Activated CD4-positive, CD25-positive, alpha-beta regulatory T cell treated with anti-CD3 and anti-CD28 coated beads, Interleukin-2, amount 50 U/mL, for 72 hours (primary cell): ENCODE data around the gene SOX18.
A peak's percentile ranks its signal among the peaks of the same experiment; 100 is the strongest.

Experiments used
- DNase-seq: peaks from one replicate; pipeline ENCODE4 v3.0.0; 2021

SOX18 gene

DNA sequence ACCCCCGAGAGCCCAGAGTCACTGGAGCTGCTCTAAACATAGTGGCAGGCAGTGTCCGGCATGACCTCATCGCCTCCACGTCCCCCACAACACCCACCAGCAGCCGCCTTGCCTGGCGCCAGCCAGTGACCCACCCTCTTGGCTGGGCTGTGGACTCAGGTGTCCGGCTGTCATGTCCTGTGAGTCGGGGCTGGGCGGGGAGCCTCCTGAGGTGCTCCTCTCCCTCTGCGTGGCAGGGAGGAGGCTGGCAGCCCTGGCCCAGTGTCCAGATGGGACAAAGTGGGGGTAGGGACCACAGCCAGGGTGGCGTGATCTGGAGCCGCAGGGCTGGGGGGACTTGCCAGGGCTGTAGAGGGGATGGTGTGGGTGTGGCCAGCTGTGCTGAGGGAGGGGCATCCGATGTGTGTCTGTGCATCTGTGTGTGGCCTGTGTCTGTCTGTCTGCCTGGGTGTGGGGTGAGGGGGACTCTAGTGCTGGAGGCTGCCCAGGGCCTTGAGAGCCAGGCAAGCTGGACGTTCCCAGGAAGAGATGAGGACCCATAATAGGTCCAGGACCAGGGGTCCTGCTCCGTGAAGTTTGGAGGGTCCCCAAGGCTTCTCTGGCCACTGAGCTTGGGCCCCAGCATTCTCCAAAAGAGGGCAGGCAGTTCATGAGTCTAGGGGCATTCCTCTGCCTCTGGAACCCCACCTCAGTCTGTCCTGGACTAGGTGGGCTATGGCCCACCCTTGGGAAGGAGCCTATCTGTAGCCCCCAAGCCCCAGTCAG lies 2.3 kb upstream of the SOX18 start:
- DNase-seq: no peak

DNA sequence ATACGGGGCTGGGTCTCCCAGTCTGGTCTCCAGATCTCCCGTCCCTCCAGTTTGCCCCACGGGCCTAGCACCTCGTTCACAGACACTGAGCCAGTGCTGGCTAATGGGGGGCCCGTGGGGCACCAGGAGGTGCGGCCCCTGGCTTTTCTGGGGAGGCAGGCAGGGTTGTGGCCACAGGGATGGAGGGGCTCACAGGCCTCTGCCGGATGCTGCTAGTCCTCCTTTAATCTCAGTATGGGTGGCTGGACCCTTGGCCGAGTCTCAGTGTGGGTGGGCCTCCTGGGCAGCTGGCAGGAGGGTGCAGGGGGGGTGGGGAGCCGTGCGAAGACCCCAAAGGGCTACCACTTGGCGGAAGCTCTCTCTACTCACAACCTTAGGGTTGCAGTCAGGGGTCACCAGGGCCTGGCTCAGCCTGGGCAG lies 1.6 kb upstream of the SOX18 start:
- no peak for DNase-seq

DNA sequence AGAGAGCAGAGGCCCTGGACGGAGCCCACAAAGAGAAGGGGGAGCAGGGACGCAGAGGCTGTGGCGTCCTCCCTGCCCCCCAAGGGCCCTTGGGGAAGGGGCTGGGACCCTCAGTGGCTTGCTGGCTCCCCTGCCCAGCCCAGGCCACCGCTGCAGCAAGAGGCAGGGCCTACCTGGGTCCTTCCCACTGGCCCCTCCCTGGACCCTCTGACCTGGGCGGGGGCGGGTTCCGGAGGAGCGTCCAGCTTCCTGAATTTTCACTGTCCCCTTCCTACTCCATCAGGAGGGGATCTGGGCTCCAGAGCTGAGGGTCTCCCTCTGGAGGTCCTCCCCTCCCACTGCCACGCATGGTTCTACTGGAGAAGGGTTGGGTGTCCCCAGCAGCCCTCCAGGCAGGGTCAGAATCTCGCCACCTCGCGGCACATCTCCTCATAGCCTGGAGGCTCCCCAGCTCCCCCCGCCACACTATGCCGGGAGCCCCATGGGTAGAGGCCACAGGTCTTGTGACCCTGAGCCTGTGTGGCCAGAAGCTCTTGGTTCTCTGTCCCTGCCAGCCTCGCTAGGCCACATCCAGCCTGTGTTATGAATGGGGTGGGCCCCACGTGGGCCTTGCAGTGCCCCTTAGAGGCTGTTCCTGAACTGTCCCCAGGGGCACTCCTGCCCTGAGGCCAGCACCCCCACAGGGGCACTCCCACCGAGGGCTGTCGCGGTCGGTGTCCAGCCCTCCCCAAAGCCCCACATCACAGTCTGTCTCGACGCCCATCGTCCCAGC lies 1.0 kb upstream of the SOX18 start:
- no peak for DNase-seq

DNA sequence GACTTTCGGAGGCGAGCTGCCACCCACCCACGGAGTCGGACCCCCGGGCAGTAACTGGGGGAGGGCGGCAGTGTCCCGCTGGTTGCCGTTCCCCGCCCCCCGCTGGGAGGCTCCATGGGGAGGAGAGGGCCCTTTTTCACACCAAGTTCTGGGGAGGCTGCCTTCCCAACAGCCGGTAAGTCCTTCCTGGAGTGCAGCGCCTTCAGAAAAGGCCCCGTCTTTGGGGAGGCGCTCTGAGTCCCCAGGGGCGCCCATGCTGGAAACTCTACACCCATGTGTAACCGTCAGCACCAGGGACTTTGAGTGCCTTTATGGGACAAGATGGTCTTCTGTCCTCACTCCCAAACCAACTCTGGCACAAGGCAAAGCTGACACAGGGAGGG lies 430 bp upstream of the SOX18 start:
- DNase-seq: no peak

DNA sequence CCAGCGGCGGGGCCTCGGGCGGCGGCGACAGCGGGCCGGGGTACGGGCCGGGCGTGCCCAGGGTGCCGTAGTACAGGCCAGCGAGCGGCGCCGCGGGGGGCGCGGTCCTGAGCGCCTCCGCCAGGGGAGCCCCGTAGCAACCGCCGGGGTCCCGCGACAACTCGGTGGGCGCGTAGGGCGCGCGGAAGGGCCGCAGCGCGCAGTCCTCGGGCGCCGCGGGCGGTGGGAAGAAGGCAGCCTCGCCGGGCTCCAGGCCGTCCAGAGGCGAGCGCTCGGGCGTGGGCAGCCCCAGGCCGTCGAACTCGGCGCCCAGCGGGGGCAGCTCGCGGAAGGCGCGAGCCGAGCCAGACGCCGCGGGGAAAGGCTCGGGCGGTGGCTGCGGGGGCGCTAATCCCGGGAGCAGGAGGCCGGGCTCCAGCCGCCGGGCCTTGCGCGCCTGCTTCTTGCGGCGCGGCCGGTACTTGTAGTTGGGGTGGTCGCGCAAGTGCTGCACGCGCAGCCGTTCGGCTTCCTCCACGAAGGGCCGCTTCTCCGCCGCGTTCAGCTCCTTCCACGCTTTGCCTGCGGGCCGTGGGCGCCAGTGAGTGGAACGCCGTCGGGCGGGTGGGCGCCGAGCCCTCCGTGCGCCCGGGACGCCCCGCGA lies 916 bp downstream of the SOX18 start:
- DNase-seq: no peak

DNA sequence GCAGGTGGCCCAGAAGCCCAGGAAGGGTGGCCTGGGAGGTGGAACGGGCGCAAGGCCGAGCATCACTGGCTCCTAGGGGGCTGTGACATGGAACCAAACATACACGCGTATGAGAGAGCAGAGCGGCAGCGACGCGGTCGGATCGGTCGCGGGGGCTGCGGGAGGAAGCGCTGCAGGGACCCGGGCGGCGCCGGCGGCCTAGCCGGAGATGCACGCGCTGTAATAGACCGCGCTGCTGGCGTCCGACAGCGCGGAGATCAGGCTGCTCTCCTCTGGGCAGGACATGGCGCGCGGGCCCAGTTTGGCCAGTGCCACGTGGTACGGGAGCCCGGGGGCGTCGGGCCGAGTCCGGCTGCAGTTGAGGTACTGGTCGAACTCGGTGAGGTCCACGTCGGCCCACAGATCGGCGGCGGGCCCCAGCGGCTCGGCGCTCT lies 1.5 kb downstream of the SOX18 start:
- no peak for DNase-seq

DNA sequence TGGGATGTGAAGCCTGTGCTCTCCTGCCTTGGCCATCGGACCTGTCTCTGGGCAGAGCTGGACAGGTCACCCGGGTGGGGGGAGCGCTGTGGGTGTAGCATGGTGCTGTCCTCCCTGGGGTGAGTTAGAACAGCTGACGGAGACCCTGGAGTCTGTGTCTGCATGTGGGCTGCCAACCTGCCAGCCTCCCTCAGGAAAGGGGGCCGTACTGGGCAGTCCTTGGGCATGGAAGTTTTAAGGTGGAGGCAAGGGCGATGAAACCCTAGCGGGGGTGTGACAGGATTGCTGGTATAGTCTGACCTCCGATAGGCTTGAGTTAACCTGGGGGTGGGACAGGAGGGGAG lies 2.4 kb downstream of the SOX18 start:
- DNase-seq: no peak

DNA sequence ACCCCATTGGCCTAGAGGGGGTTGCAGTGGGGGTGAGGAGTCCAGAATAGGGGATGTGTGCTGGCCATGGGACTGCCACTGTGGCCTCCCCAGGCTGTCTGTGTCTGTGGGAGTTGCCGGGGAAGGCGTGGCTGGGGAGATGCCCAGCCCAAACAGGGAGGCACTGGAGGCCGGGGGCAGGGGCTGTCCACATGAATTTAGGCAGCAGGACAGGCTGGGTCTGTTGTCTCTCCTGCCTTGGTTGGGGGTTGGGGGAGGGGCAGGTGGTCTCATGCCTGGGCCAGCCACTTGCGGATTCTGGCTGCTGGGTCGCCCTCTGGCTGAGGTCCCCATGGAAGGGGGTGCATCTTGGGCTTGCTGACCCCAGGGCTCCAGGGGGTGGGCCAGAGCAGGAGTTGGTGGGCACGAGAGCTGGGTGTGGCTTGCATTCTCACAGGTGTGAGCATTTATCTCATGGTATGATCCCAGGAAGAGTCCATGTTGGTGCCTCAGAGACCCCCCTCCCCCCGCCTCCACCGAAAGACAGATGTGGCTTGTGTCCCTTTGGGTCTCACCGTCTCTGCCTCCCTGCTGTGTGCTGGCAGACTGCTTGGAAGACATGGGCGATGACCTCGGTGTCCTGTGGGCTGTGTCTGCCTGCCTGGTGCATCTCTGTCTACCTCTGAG lies 4.0 kb downstream of the SOX18 start:
- no peak for DNase-seq

DNA sequence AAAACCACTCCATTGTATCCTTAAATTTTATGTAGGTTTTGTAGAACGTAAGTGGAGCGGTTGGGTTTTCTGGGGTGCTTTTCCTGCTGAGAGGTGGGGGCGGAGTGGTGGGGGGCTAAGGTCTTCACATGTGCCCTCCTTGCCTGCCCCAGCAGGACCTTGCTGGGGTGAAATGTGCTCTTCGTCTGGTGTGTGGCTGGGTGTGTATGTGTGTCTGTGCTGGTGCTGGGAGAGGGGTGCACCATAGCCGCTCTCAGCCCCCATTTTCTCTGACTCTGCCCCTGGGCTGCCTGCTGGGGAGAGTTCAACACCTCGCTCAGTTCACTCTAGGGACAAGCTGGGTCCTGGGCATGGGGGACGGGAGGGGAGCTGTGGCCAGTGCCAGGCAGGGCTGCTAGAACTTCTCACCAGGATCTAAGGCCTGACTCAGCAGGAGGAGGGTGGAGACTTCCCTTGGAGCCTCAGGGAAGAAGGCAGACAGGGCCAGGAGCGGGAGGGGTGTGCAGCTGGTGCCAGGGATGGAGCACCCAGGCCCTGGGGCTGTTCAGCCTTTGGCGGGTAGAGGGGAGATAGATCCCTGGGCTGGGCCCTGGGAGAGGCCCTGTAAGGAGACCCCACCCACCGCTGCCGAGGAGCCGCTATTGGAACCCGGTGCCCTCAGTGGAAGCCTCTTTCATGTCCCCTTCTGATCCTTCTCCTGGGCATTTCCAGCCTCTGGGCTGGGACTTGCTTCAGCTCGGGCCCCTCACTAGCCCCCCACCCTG lies 4.8 kb downstream of the SOX18 start:
- DNase-seq: no peak

DNA sequence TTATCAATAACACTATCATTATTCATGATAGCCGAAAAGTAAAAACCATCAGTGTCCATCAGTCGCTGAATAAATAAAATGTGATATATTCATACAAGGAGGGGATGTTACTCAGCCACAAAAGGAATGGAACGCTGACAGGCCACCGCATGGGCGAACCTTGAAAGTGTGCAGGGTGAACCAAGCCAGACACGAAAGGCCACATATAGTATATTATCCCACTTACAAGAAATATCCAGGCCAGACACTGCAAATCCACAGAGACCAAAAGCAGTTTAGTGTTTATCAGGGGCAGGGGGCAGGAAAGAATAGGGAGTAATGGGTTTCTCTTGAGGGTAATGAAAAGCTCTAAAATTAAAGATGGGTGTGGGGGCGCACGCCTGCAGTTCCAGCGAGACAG lies 5.7 kb downstream of the SOX18 start:
- DNase-seq: no peak

DNA sequence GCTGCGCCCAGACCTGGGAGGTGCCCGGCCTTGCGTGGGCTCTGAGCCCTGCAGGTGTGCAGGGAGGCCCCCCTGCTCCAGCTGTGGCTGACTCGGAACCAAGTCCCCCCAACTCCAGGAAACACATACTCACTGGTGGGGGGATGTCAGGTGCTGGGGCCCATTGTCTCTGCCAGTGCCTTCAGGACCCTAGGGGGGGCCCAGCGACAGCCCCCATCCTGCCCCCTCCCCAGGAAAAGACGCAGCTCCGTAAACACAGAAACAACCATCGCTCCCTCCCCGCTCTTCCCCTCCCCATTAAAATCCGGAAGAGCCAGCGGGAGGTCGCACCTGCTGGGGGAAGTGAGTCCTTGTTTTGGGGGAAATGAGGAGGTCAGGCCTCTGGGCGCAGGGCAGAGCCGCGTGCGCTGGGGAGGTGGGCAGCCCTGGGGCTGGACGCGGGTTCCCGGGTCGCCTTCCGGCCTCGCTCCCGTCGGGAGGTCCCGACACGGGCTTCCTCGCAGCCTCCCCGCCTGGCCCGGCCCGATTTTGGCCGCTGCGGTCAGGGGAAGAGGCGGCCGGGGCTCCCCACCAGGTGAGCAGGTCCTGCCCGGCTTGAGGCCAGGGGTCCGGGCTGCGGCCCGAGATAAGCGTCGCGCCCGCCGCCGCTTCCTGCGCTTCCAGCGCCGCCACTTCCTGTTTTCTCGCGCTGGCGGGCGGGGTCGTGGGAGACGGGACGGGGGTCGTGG lies 7.2 kb downstream of the SOX18 start:
- DNase-seq: peak; percentile 41

DNA sequence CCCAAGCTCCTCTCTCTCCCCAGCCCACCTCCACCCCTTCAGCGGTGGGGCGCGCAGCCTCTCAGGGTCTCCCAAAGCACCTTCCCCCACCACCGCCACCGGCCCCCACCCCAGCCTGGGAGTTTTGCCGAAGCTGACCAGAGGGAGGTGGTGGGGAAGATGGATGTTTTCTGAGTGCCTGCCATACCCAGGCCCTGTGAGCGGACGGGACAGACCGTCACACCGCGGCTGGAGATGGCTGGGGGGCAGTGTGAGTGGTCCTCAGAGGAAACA lies 7.7 kb downstream of the SOX18 start:
- DNase-seq: no peak

DNA sequence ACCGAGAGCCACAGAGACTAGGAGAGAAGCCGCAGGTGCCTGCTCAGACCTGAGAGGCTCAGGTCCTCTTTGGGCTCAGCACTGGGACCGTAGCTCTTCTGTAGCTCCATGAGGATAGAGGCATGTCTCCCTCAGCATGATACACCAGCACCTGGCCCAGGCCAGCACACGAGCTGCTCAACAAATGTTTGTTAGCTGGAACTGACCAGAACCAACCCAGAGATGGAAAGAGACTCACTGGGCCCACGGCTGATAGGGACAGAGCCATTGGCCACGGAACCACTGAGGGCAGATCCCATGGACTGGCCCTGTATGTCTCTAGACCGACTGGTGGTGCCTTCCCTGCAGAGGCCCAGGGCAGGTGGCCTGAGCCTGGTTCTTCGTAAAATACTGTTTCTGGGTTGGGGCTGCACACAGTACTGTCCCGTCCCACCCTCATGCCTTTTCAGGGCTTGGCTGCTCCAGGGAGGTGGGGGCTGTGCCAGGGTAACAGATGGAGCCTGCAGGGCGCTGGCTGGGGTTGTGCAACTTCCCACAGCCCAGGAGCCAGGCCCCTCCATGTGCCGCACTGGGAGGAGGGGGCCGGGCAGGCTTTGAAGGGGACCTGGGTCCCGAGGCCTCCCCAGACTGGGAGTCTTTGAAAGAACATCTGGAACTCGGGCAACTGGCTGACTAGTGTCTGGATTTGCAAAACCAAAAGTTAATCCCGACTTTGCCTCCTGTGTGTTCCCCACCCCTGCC lies 8.2 kb downstream of the SOX18 start:
- peak; percentile 29 for DNase-seq

DNA sequence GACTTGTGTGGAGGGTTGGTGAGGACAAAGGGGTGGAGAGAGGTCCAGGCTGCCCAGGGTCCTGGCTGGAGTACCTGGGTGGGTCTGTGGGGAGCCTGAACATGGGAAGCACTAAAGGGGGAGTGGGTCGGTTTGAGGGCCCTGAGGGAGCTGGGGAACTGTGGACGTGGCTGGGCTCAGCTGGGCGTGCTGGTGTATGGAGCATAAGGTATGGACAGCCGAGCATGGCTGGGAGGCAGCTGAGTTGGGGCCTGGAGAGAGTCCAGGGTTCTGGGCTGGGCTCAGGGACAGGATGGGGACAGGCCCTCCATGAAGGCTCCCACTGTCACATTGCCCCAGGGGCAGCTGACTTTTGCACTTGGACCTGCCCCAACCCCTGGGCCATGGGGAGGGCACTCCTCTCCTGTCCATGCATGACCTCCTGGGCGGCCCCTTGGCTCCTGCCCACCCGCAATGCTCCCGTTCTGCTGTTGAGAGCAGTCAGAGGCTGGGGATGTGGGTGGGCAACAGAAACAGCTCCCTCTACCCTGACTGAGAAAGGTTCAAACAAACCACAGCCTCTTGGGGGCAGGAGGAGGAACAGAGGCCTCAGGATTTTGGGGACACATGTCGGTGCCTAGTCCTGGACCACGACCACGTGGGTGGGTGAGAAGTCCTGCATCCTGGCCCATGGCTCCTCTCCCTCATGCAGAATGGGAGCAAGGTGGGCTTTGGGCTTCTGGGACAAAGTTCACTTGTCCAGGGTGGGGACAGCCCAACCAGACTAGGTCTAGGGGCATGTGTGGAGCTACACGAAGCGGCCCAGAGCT lies 9.0 kb downstream of the SOX18 start:
- DNase-seq: peak; percentile 30

DNA sequence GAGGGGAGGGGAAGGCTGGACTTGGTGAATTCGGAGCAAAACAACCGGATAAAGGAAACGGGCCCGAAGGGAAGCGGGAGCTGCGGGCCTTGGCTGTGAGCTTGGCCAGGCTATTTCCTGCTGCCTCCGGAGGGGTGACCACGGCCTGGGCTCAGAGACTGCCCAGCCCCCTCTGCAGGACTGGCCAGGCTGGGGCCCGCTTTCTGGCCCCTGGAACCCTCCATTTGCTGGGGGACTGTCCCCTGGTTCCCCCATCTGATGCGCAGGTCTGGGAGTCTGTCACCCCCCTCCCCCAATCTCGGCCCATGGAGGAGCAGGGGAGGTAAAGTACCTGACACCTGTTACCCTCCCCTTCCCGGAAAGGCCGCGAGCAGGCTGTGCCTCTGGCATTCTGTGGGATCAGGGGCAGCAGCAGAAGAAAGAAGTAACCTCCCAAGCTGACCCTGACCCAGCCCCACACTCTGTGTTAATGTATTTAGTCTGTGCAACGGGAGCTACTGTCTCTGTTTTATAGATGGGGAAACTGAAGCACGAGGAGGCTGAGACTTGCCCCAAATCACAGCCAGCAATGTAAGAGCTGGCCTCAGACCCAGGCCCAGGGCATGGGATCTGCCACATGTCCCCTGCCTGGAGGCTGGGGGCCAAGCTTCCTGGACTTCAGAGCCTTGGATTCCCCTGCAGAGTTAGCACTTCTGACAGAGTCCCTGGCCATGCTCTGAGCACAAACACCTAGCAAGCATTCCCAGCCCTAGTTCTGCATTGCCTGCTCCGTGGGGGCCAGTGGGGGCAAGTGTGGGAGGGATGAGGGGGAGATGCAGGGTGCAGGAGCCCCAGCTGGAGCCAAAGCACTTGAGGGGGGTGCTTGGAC lies 9.9 kb downstream of the SOX18 start:
- DNase-seq: no peak

DNA sequence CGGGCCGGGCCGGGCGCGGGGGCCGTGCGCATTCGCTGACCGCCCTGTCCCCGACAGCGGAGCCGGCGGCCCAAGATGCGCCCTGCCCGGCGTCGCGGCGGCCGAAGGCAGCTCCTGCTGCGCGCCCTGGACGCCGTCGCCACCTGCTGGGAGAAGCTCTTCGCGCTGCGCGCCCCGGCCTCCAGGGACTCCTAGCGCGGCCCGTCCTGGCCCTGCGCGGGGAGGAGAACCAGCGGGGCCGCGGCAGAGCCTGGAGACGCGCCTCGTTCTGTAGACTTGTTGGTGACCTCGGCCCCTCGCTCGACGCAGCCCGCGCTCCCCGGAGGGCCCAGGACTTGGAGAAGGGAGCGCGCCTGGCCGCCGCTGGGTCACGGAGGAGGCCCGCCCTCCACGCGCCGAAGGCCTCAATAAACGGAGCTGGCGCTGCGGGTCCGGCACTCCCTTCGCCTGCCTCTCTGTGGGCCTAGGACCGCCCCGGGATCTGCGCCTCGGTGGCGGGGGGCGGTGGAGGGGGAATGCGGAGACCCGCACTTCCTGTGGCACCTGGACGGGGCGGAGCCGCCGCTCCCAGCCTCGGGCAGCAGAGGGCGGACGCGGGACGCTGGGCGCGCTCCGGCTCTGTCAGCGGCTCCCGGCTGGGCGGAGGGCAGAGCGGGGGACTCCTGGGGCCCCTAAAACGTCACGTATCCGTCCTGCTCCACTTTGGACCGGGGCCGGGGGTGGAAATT lies 10.7 kb downstream of the SOX18 start:
- DNase-seq: peak; percentile 78

DNA sequence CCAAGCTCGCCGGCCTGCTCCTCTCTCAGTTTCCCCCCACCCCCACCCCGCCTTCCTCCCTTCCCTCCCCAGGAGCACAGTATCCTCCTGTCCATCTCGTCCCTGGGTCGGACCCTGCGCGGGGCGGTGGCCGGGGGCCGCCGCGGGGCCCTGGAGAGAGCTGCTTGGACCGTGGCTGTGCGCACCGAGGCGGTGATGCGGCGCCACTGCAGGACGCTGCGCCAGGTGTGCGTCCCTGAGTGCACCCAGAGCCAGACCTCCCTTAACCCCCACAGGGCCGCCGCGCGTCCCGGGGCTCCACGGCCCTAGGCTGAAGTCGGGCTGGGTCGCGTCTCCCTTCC lies 11.2 kb downstream of the SOX18 start:
- DNase-seq: no peak

DNA sequence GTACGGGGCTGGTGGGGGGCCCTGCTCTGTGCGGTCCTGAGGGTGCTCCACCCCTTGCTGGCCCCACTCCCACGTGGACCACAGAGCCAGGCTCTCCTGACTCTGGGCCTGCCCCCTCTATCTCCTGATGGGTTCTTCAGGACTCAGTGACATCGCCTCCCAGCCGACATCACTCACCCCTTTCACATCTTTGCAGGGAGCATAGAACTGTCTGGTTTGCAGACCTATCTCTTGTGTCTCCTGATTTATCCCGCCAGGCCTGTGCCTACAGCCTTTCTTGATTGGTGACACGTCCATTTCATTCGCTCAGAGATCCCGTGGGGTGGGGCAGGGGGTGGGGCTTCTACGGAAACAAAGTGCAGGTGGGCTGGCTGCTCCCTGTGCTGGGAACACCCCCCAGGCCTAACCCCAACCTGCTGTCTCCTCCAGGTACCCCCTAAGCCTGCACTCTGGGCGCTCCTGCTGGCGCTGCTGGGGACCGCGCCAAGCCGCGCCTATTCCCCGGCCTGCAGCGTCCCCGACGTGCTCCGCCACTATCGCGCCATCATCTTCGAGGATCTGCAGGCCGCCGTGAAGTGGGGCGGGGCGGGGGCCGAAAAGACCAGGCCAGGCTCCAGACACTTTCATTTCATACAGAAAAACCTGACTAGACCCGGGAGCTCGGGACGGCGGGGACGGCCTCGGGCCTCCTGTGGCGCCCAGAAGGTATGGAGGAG lies 11.8 kb downstream of the SOX18 start:
- no peak for DNase-seq

DNA sequence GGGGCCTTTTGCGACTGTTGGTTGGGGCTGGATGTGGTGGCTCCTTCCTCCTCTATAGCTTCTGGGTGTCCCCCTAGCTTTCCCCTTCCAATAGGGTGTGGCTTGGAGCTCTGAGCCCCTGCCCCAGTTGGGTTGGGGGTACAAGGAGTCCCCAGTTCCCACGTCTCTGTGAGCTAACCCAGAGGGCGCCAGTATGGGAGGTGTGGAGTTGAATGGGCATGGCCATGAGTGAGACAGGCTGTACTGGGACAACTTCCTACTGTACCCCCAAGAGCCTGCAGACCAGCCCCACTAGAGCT lies 12.3 kb downstream of the SOX18 start:
- DNase-seq: no peak
